Activated CD4-positive, CD25-positive, alpha-beta regulatory T cell treated with anti-CD3 and anti-CD28 coated beads, Interleukin-2, amount 50 U/mL, for 72 hours (primary cell): ENCODE data around the gene TSC1.
A peak's percentile ranks its signal among the peaks of the same experiment; 100 is the strongest.

Experiments used
- DNase-seq: peaks from one replicate; pipeline ENCODE4 v3.0.0; 2021

Gene TSC1

GRCh38 chr9:132931178-132931735 is 13.2 kb downstream of the TSC1 start:
- no peak for DNase-seq

GRCh38 chr9:132927704-132928103 is 16.7 kb downstream of the TSC1 start:
- DNase-seq, result no peak

DNA sequence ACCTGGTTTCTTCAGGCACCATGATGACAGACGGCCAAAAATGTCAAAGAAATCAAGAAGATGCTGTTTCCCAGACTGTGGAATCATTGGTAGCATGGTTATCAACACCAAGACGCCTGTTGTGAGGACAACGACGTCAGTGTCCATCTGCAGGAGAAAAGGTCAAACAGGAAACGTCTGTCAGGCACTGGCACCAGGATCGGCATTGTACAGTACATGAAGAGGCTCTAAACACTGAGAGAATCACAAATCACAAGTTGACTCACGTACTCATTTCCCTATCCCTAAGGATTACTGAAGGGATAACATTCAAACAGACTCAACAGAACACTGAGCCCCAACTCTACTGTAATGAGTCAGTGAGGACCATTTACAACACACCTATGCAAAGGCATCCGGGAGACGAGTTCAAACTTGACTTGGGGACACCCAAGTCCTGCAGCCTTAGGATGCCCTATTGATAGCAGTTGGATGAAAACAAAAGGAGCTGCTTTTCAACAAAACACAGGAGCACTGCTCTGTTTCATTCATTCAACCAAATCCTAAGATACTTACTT is 21.0 kb downstream of the TSC1 start:
- DNase-seq, result no peak

DNA sequence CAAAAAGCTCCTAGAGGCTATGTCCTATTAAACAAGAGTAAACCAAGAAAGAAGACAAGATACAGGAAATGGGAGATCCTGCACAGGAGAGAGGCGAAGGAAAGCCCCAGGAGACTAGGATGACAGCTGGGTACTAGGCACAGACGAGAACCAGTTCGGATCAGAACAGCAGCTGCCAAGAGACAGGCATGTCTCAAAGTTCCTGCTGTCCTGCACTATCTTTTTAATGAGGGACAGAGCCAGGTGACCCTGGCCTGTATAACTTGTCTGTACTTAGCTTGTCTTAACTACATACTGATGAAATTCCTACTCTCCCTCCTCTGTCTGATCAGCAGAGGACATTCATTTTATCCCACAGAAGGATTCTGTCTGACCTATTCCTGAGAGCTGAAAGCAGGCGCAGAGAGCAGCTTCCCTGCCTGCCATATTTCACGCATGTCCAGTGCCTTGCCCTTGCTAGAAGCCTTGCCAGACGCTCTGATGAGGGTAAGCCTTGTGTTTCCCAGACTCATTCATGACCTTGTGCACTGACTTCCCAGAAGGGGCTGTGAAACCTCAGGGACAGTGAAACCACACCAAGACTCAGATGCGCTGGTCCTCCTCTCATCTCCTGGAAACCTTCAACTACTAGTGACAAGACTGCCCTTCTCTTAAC is 24.7 kb downstream of the TSC1 start:
- DNase-seq, result no peak

GRCh38 chr9:132914924-132915323 is 29.5 kb downstream of the TSC1 start:
- DNase-seq, result no peak

GRCh38 chr9:132912131-132912530 is 32.3 kb downstream of the TSC1 start:
- DNase-seq, result no peak

DNA sequence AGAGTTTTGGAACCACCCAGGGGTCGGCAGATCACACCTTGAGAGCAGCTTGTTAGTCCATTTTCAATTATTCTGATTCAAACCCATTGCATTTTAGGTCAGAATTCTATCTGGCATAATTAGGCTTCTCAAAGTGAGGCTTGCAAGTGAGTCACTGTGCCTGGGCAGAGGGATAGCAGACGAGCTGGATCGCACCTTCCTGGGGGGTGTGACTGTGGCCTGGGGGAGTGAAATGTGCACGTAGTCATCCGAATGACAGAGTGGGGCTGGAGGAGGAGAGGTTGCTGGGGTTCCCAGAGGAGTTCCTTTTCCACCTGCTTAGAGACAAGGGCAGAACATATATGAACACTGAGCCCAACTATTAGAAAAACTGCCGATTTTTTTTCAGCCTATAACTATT is 34.0 kb downstream of the TSC1 start:
- DNase-seq, result no peak

GRCh38 chr9:132909311-132909710 is 35.1 kb downstream of the TSC1 start:
- no peak for DNase-seq

DNA sequence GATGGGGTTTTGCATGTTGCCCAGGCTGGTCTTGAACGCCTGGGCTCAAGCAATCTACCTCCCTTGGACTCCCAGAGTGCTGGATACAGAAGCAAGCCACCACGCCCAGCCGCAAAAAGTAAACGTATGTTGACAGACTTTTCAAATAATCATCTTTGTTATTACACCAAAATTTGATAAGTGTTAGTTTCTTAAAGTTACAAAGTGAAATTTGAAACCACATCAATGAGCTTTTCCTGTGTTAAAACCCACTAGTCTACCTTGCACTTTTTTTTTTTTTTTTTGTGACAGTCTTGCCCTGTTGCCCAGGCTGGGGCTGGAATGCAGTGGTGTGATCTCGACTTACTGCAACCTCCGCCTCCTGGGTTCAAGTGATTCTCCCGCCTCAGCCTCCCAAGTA is 35.8 kb downstream of the TSC1 start:
- no peak for DNase-seq

GRCh38 chr9:132905726-132906125 is 38.7 kb downstream of the TSC1 start:
- DNase-seq, result no peak

GRCh38 chr9:132903574-132904492 is 40.6 kb downstream of the TSC1 start:
- DNase-seq, result no peak

DNA sequence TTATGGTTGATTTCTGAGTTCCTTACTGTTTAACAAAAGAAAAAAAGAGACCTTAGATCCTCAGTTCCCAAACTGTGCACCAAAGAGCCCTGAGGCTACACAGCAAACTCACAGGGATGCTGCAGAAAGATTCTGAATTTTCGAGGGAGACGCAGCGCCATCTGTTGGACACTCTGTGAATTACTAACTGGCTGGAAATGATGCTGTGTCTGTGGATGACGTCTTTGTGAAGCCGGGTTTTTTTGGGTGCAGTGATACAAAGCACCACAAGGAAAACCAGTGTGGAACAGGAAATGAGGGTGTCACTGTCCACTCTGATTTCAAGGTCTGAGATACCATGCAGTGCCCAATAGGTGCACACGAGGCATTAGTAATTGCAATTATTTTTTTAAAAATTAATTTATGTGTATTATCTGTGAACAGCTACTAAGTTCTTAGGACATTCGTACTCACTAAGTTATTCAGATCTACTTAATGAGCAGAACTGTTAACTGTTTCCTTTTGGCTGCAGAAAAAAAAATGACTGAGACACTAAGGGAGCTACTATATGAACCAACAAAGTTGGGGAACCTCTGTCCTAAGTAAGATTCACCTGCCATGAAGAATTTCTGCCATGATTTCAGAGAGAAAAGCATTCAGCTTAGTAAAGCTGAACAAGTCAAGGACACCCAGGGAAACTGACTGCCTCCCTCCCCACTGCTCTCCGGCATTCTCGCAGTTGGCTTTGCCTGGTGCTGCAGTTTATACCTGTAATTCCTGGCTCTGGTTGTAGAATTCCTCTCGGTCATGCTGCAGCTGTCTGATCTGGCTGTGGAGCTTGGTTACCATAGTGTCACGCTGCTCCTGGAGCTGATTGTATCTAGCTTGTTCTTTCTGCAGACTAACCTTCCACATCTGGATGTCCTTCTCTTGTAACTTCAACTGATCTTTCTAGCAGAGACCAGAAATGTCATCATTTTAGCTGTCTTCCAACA is 42.3 kb downstream of the TSC1 start:
- peak; percentile 73 for DNase-seq

DNA sequence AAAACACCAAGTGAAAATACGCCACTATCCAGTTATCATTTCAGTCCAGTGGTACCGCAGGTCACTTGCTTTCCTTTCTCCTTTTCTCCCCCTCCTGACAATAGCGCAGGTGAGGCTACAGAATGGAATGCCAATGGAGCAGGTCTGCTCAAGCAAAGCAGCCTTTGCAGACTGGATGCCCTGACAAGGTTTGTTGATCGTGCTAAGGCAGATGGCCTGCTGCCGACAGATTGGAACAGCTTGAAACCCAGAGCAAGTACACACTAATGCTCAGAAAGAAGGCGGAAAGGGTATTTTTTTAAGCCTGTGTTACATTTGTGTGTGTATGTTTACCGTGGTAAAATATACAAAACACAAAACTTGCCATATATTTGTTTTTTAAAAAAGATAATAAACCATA is 46.4 kb downstream of the TSC1 start:
- DNase-seq, result no peak

DNA sequence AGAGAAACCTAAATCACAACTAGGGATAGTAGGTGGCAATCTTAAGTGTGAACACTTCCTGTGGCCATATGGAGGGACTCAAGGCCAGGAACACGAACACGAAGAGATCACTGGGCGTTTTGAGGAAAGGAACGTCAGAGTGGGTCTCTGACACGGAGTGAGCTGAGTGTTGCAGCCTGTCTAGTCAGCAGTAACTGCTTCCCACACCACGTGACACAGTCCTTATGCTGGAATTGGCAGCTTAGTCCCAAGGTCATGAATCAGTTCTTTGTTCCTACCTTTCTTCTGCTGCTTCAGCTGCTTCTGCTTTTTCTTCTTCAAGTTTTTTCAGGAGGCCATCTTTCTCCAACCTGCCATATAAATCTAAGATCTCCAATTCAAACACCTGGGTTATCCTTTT is 47.5 kb downstream of the TSC1 start:
- DNase-seq, result no peak

GRCh38 chr9:132896264-132896663 is 48.2 kb downstream of the TSC1 start:
- no peak for DNase-seq

GRCh38 chr9:132894862-132895835 is 49.3 kb downstream of the TSC1 start:
- DNase-seq, result no peak

DNA sequence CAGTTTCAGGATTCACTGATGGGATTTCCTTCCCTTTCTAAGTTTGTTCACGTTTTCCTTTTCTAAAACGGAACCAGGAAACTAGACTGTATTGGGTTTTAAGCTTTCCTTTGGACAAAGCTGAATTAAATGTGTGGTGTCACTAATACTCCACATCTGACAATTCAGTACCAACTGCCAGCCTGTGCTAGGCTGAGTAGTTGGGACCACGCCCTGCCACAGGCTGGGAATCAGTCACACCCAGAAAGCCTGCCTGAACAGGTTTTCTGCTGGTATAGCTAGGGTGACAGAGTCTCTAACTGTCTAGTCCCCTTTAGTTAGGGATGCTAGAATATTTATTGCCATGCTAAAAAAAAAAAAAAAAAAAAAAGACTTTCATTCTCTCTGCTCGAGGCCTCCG is 50.1 kb downstream of the TSC1 start:
- DNase-seq, result no peak

DNA sequence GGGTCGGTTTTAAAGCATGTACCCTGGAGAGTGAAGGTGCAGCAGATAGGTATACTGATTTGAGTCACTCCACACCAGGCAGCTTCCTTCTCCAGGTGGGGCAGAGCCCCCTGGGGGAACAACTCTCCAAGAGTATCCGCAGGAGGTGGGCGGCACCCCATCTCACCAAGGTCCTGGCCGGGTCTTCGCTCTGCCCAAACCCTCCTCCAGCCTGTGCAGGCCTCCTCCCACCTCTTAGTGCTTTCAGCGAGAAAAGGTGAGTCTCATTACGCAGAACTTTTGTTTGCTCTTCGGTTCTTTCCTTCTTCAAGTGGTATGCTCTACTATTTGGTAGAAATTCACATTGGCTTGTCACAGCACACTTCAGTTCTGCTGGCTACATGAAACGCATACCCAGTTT is 52.0 kb downstream of the TSC1 start:
- DNase-seq, result no peak

GRCh38 chr9:132888151-132888550 is 56.3 kb downstream of the TSC1 start:
- no peak for DNase-seq

- no peak for DNase-seq
Observed at GRCh38 chr9:132887181-132888120, 57.0 kb downstream of the TSC1 start.
